Heart left ventricle (tissue), 16 donors: ENCODE data around the gene HTT. TPM values are rescaled to one million over a fixed set of nuclear protein-coding genes. Genes with fewer than 3 reads are reported as not detected.

Source experiments
- ATAC-seq, 4 donors: fragments of 200-7000 bp; cut with Tn5 transposase; one replicate each; pipeline ENCODE4 v1.9.1; 2020 to 2022; ENCODE audit warnings: moderate library complexity in 4 of 4, mild to moderate bottlenecking in 3 of 4, moderate number of reproducible peaks in 1 of 4
- DNase-seq, 5 donors: peaks; one replicate each; pipeline ENCODE4 v3.0.0-alpha.2; 2020
- H3K27ac ChIP-seq, 12 donors: fragments of 200-600 bp; sonication (generic) in 4 of 12; one replicate each; pipeline versions ENCODE4 v1.5.0 to v1.8.0; 2016 to 2022; ENCODE audit warnings: mild to moderate bottlenecking in 2 of 12
- H3K27me3 ChIP-seq, 9 donors: fragments of 200-600 bp; sonication (generic) in 2 of 9; one replicate each; pipeline versions ENCODE4 v1.5.1 to v1.8.0; 2016 to 2022; ENCODE audit warnings: mild to moderate bottlenecking in 3 of 9
- H3K36me3 ChIP-seq, 9 donors: fragments of 200-600 bp; sonication (generic) in 2 of 9; one replicate each; pipeline versions ENCODE4 v1.5.0 to v1.8.0; 2018 to 2022; ENCODE audit warnings: mild to moderate bottlenecking in 2 of 9
- H3K4me1 ChIP-seq, 12 donors: fragments of 200-600 bp; sonication (generic) in 4 of 12; one replicate each; pipeline versions ENCODE4 v1.5.0 to v1.8.0; 2016 to 2022; ENCODE audit warnings: mild to moderate bottlenecking in 3 of 12
- H3K4me3 ChIP-seq, 12 donors: fragments of 200-600 bp; sonication (generic) in 4 of 12; one replicate each; pipeline versions ENCODE4 v1.5.0 to v1.8.0; 2017 to 2022; ENCODE audit warnings: mild to moderate bottlenecking in 9 of 12, moderate library complexity in 4 of 12
- H3K9me3 ChIP-seq, 12 donors: fragments of 200-600 bp; sonication (generic) in 4 of 12; one replicate each; pipeline versions ENCODE4 v1.5.0 to v1.8.0; 2016 to 2022; ENCODE audit warnings: mild to moderate bottlenecking in 1 of 12
- POLR2A ChIP-seq, 2 donors: fragments of 450-650 bp; IDR thresholded peaks; one replicate each; pipeline ENCODE4 v1.6.1; 2017; ENCODE audit warnings: antibody characterized with exemption in 2 of 2, mild to moderate bottlenecking in 2 of 2, moderate library complexity in 2 of 2
- WGBS, 4 donors: extraction: QIAGEN DNeasy Blood & Tissue Kit in 2 of 4; methylation state at CpG; one replicate each; pipeline versions ENCODE4 v1.1.5 to v1.1.7; 2013 to 2018; 5-methylcytosine and 5-hydroxymethylcytosine counted together
- intact Hi-C, 10 donors: fragments of 100-400 bp; cut with DNase I; formaldehyde crosslinking; loops; one replicate each; pipeline versions ENCODE4 v1.11.1 to v1.14.2; 2022
- polyA plus RNA-seq, 2 donors: library from polyadenylated mRNA; stranded (reverse); fragments of 200-250 nt; gene quantifications; one replicate each; pipeline ENCODE4 v1.2.3, GENCODE V29; 2013
- total RNA-seq, 9 donors: library from RNA; depleted of rRNA in 2 of 9; stranded (reverse); fragments of >200 nt in 2 of 9; fragmentation: NEBNext Ultra II Directional in 3 of 9; extraction: Animal tissue kit (Norgen Biotek cat#: 25700) in 3 of 9; gene quantifications; one replicate each; pipeline versions ENCODE4 v1.1.0 to v1.2.4, GENCODE V29; 2016 to 2023
- TF ChIP-seq, protein P1 (sequence below), 12 donors: fragments of 200-600 bp; sonication (generic) in 4 of 12; IDR thresholded peaks; one replicate each; pipeline versions ENCODE4 v1.5.0 to v1.8.0; 2018 to 2022; ENCODE audit warnings: antibody characterized with exemption in 12 of 12, mild to moderate bottlenecking in 5 of 12
- donor health status: ischemic (EF 13 %, LVEDD 7.1; RV severe dilation, severe dysfunction).
- donor health status: healthy with polysubstance abuse.
- donor health status: DM: no; HTN: yes; CAD: no.
- donor health status: DM: no; HTN: no; CAD: no.
- donor health status: ischemic (EF 25% LVEDD 6.9; RV normal size, moderate dysfunction).
- donor health status: ischemic (EF 25% LVEDD 5.7; RV mildly dilated, moderate dysfunction).
- donor health status: healthy.
- donor health status: DM: yes; HTN: yes; CAD: no.
- donor health status: ischemic (EF 35%, LVEDD 5.7; RV mildly dilated, moderate dysfunction).
- donor health status: nonischemic (EF 11% LVEDD 7.7; RV severe dilation, severe dysfunction).
- donor health status: DM: yes; HTN: yes; CAD: no.
- donor health status: PGD.
- donor health status: ischemic (EF 29% LVEDD 5.4; RV normal size, mild dysfunction).
- donor health status: nonischemic (EF 23%, LVEDD 6.1; RV moderate dilation, normal function).

Gene HTT
- total and polyA plus RNA-seq, 11 donors: 13.9 to 122 (median 25.1) TPM

DNA sequence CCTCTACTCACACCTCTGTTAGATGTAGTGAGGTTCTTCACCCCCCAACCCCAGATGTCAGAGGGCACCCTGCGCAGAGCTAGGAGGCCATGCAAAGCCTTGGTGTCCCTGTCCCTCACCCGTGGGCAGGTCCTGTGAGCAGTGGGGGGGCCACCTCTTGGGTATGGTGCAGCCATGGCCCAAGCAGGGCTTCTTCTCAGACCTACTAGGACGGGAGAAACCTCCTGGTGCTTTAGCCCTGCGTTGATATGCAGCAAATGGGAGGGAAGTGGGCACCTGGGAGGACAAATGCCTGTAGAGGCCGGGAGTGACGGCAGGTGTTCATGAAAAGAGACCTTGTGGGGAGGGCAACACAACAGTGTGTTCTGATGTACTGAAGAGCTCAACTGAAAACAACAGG is 136.0 kb downstream of the HTT start:
- intact Hi-C loops: no loop called here
- no peak for TF ChIP-seq POLR2A (IDR thresholded peaks at IDR 0.05)
- TF ChIP-seq, protein P1, sequence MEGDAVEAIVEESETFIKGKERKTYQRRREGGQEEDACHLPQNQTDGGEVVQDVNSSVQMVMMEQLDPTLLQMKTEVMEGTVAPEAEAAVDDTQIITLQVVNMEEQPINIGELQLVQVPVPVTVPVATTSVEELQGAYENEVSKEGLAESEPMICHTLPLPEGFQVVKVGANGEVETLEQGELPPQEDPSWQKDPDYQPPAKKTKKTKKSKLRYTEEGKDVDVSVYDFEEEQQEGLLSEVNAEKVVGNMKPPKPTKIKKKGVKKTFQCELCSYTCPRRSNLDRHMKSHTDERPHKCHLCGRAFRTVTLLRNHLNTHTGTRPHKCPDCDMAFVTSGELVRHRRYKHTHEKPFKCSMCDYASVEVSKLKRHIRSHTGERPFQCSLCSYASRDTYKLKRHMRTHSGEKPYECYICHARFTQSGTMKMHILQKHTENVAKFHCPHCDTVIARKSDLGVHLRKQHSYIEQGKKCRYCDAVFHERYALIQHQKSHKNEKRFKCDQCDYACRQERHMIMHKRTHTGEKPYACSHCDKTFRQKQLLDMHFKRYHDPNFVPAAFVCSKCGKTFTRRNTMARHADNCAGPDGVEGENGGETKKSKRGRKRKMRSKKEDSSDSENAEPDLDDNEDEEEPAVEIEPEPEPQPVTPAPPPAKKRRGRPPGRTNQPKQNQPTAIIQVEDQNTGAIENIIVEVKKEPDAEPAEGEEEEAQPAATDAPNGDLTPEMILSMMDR (IDR thresholded peaks at IDR 0.05): no peak
- WGBS, 4 donors: 95 to 100% (median 96%) methylated on average over 6 of the region's 6 CpGs

GRCh38 chr4:3211866-3212265 is 137.4 kb downstream of the HTT start:
- peaks cover 0 to 6% (median 0%) of the 10 kb centered on the region in 12 donors for H3K4me1 ChIP-seq
- H3K27ac ChIP-seq: no peak overlapping the region
- peaks cover 0 to 99% (median 93%) of the 10 kb centered on the region in 9 donors for H3K36me3 ChIP-seq
- intact Hi-C loops: no loop called here
- no peak for DNase-seq
- 95 to 98% (median 96%) methylated on average over 8 of the region's 8 CpGs for WGBS, 4 donors
- no peak for TF ChIP-seq POLR2A (IDR thresholded peaks at IDR 0.05)
- TF ChIP-seq, protein P1 (IDR thresholded peaks at IDR 0.05): no peak
- no peaks in the 10 kb centered on the region for H3K9me3 ChIP-seq
- H3K27me3 ChIP-seq: no peaks in the 10 kb centered on the region
- no peak for ATAC-seq
- H3K4me3 ChIP-seq: no peak overlapping the region

More for the DNA sequence above, 136.0 kb downstream of the HTT start:
- DNase-seq (peak in 1 of 5 donors; percentile 10), ATAC-seq (no peak)
- H3K4me1 ChIP-seq: peaks cover 0 to 6% (median 0%) of the 10 kb centered on the region in 12 donors
- no peaks in the 10 kb centered on the region for H3K27me3 ChIP-seq
- peaks cover 0 to 97% (median 87%) of the 10 kb centered on the region in 9 donors for H3K36me3 ChIP-seq
- no peak overlapping the region for H3K4me3 ChIP-seq
- no peak overlapping the region for H3K27ac ChIP-seq
- no peaks in the 10 kb centered on the region for H3K9me3 ChIP-seq

- DNase-seq: peak in 1 of 5 donors; percentile 9
- H3K4me1 ChIP-seq: peaks cover 0 to 4% (median 0%) of the 10 kb centered on the region in 12 donors
- ATAC-seq: peak in 1 of 4 donors; percentile 25
- intact Hi-C loops: no loop called here
- H3K36me3 ChIP-seq: peaks cover 0 to 99% (median 93%) of the 10 kb centered on the region in 9 donors
- no peak overlapping the region for H3K27ac ChIP-seq
- H3K9me3 ChIP-seq: no peaks in the 10 kb centered on the region
- WGBS, 4 donors: 92 to 96% (median 95%) methylated on average over 12 of the region's 12 CpGs
- H3K4me3 ChIP-seq: no peak overlapping the region
- no peak for TF ChIP-seq POLR2A (IDR thresholded peaks at IDR 0.05)
- TF ChIP-seq, protein P1 (IDR thresholded peaks at IDR 0.05): no peak
- H3K27me3 ChIP-seq: no peaks in the 10 kb centered on the region
Observed at GRCh38 chr4:3212391-3213105, 138.1 kb downstream of the HTT start.

DNA sequence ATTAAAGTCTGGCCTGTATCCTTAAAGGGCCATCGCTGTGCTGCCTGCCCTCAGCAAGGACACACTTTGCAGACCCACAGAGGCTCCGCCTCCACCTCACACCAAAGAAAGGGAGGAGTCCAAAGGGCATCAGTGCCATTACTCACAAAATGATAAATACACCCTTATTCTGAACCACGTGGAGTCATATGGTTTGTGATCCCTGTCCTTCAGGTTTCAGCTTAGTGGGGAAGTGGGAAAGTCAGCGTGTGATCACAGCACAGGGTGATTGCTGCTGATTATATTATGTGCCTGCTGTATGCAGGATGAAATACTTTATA is 138.6 kb downstream of the HTT start:
- no peaks in the 10 kb centered on the region for H3K27me3 ChIP-seq
- H3K9me3 ChIP-seq: no peaks in the 10 kb centered on the region
- no peaks in the 10 kb centered on the region for H3K4me1 ChIP-seq
- TF ChIP-seq, protein P1 (IDR thresholded peaks at IDR 0.05): no peak
- no peak for TF ChIP-seq POLR2A (IDR thresholded peaks at IDR 0.05)
- WGBS, 4 donors: 94 to 96% (median 95%) methylated on average over 4 of the region's 4 CpGs
- intact Hi-C loops: no loop called here
- peaks cover 0 to 99% (median 93%) of the 10 kb centered on the region in 9 donors for H3K36me3 ChIP-seq
- DNase-seq (no peak), ATAC-seq (no peak)
- no peak overlapping the region for H3K27ac ChIP-seq
- no peak overlapping the region for H3K4me3 ChIP-seq
